Measurements from ENCODE around the gene RMDN2. TPM values are rescaled to one million over a fixed set of nuclear protein-coding genes. Genes with fewer than 3 reads are reported as not detected.
A peak's percentile ranks its signal among the peaks of the same experiment; 100 is the strongest.
"Not testable (repeated sequence)": the region's sequence is repeated elsewhere in the genome, so short reads cannot be mapped to it uniquely, and the experiment has no call there.

RMDN2 gene
- total RNA-seq, 1 donor from 2014 or later = 6.2 TPM

- intact Hi-C loops (cut with micrococcal nuclease) = no loop called here
- DNase-seq (no peak), ATAC-seq (no peak)
Measured at GRCh38 chr2:37976411-37976810, 51.3 kb downstream of the RMDN2 start.

- intact Hi-C loops (cut with micrococcal nuclease) = loop anchor here (5.0 kb wide), 1 partner anchor 135 kb away; no protein-coding TSS in a partner anchor
- DNase-seq = peak; percentile 66
- ATAC-seq = peak; percentile 35
Measured at GRCh38 chr2:37982147-37982582, 57.1 kb downstream of the RMDN2 start.

GRCh38 chr2:37982847-37983246 is 57.8 kb downstream of the RMDN2 start:
- ATAC-seq (no peak), DNase-seq (no peak)
- intact Hi-C loops (cut with micrococcal nuclease) = loop anchor here (5.0 kb wide), 1 partner anchor 134 kb away; no protein-coding TSS in a partner anchor

GRCh38 chr2:37983719-37984118 is 58.6 kb downstream of the RMDN2 start:
- intact Hi-C loops (cut with micrococcal nuclease) = loop anchor here (2.0 to 5.0 kb wide), 2 partner anchors 134 to 291 kb away; no protein-coding TSS in a partner anchor
- ATAC-seq (no peak), DNase-seq (no peak)

- intact Hi-C loops (cut with micrococcal nuclease) = loop anchor here (2.0 to 5.0 kb wide), 2 partner anchors 133 to 291 kb away; no protein-coding TSS in a partner anchor
- ATAC-seq (no peak), DNase-seq (no peak)
Measured at GRCh38 chr2:37984176-37984575, 59.1 kb downstream of the RMDN2 start.

GRCh38 chr2:37984589-37984988 is 59.5 kb downstream of the RMDN2 start:
- intact Hi-C loops (cut with micrococcal nuclease) = loop anchor here (2.0 to 5.0 kb wide), 2 partner anchors 133 to 290 kb away; no protein-coding TSS in a partner anchor

GRCh38 chr2:37985333-37985732 is 60.2 kb downstream of the RMDN2 start:
- ATAC-seq (no peak), DNase-seq (no peak)
- intact Hi-C loops (cut with micrococcal nuclease) = loop anchor here (2.0 kb wide), 1 partner anchor 289 kb away; no protein-coding TSS in a partner anchor

More at GRCh38 chr2:37984589-37984988, 59.5 kb downstream of the RMDN2 start:
- no peak for DNase-seq
- no peak for ATAC-seq

- intact Hi-C loops (cut with micrococcal nuclease) = no loop called here
- ATAC-seq = no peak
Measured at GRCh38 chr2:37987098-37987775, 62.1 kb downstream of the RMDN2 start.

GRCh38 chr2:37992601-37993000 is 67.5 kb downstream of the RMDN2 start:
- DNase-seq = no peak
- intact Hi-C loops (cut with micrococcal nuclease) = no loop called here

More at GRCh38 chr2:37987098-37987775, 62.1 kb downstream of the RMDN2 start:
- DNase-seq = no peak

GRCh38 chr2:37993143-37993542 is 68.1 kb downstream of the RMDN2 start:
- ATAC-seq = no peak
- intact Hi-C loops (cut with micrococcal nuclease) = no loop called here

More at GRCh38 chr2:37992601-37993000, 67.5 kb downstream of the RMDN2 start:
- ATAC-seq = no peak

GRCh38 chr2:37997629-37998028 is 72.5 kb downstream of the RMDN2 start:
- ATAC-seq (peak; percentile 78), DNase-seq (no peak)
- intact Hi-C loops (cut with micrococcal nuclease) = no loop called here

More at GRCh38 chr2:37993143-37993542, 68.1 kb downstream of the RMDN2 start:
- DNase-seq = no peak

GRCh38 chr2:38000485-38001222 is 75.6 kb downstream of the RMDN2 start:
- ATAC-seq = no peak
- intact Hi-C loops (cut with micrococcal nuclease) = no loop called here
- no peak for DNase-seq

- intact Hi-C loops (cut with micrococcal nuclease); DNase-seq; ATAC-seq: not testable (repeated sequence)
Measured at GRCh38 chr2:38010187-38010586, 85.1 kb downstream of the RMDN2 start.

- ATAC-seq (no peak), DNase-seq (no peak)
- intact Hi-C loops (cut with micrococcal nuclease) = no loop called here
Measured at GRCh38 chr2:38010995-38011394, 85.9 kb downstream of the RMDN2 start.

- intact Hi-C loops (cut with micrococcal nuclease) = no loop called here
- no peak for DNase-seq
- no peak for ATAC-seq
Measured at GRCh38 chr2:38013158-38013752, 88.2 kb downstream of the RMDN2 start.

GRCh38 chr2:38016219-38016618 is 91.1 kb downstream of the RMDN2 start:
- DNase-seq (no peak), ATAC-seq (no peak)
- intact Hi-C loops (cut with micrococcal nuclease) = no loop called here

GRCh38 chr2:38017836-38018235 is 92.7 kb downstream of the RMDN2 start:
- ATAC-seq (no peak), DNase-seq (no peak)
- intact Hi-C loops (cut with micrococcal nuclease) = no loop called here

GRCh38 chr2:38020359-38021069 is 95.4 kb downstream of the RMDN2 start:
- DNase-seq, ATAC-seq: not testable (repeated sequence)

GRCh38 chr2:38021589-38021988 is 96.5 kb downstream of the RMDN2 start:
- no peak for DNase-seq
- ATAC-seq = no peak
- intact Hi-C loops (cut with micrococcal nuclease) = no loop called here

More at GRCh38 chr2:38020359-38021069, 95.4 kb downstream of the RMDN2 start:
- intact Hi-C loops (cut with micrococcal nuclease) = not testable (repeated sequence)
